GM23248 (cell line): ENCODE data around the gene CLPX.
"Not testable (repeated sequence)": the region's sequence is repeated elsewhere in the genome, so short reads cannot be mapped to it uniquely, and the experiment has no call there.

ENCODE experiments used
- EZH2 ChIP-seq: fragments of 200-600 bp; sonication (generic); IDR thresholded peaks from 2 replicates; pipeline ENCODE4 v1.6.1; 2018; ENCODE audit warnings: antibody characterized with exemption, mild to moderate bottlenecking; ENCODE audit not compliant: insufficient read depth, poor library complexity, severe bottlenecking
- EZH2phosphoT487 ChIP-seq: fragments of 200-600 bp; sonication (generic); IDR thresholded peaks from 2 replicates; pipeline ENCODE4 v1.6.1; 2018; ENCODE audit warnings: antibody characterized with exemption, moderate library complexity, mild to moderate bottlenecking, low read depth; ENCODE audit not compliant: insufficient read depth

DNA sequence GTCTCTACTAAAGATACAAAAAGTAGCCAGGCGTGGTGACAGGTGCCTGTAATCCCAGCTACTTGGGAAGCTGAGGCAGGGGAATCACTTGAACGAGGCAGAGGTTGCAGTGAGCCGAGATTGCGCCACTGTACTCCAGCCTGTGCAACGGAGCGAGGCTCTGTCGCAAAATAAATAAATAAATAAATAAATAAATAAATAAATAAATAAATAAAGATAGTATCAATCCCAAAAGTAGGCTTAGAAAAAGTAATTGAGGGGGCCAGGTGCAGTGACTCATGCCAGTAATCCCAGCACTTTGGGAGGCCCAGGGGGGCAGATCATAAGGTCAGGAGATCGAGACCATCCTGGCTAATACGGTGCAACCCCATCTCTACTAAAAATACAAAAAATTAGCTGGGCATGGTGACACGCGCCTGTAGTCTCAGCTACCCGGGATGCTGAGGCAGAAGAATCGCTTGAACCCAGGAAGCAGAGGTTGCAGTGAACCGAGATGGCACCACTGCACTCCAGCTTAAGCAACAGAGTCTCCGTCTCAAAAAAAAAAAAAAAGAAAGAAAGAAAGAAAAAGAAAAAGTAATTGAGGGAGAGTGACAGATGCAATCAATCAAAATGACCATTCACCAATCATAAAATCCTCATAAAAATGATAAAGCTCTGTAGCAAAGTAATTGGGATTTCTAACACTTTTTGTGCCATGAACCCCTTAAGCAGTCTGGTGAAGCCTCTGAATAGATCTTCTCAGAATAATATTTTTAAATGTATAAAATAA lies 3.4 kb downstream of the CLPX start:
- not testable (repeated sequence) for TF ChIP-seq EZH2, EZH2phosphoT487
